SJCRH30 (cell line): Measurements from ENCODE around the gene PUS10. TPM values are rescaled to one million over a fixed set of nuclear protein-coding genes. Genes with fewer than 3 reads are reported as not detected.

Experiments
- DNase-seq, 2 experiments: peaks; one replicate each; pipeline ENCODE4 v3.0.0-alpha.2; 2015 to 2020
- H3K27ac ChIP-seq: fragments of 250-450 bp; sonication (Bioruptor Pico); 2 replicates; pipeline ENCODE4 v1.5.1; 2020; ENCODE audit warnings: mild to moderate bottlenecking, moderate library complexity
- H3K27me3 ChIP-seq: fragments of 250-450 bp; sonication (Bioruptor Pico); 2 replicates; pipeline ENCODE4 v1.5.1; 2020; ENCODE audit warnings: mild to moderate bottlenecking, moderate library complexity
- H3K36me3 ChIP-seq: fragments of 250-450 bp; sonication (Bioruptor Pico); 2 replicates; pipeline ENCODE4 v1.5.1; 2020; ENCODE audit warnings: mild to moderate bottlenecking, moderate library complexity
- H3K4me1 ChIP-seq: fragments of 250-450 bp; sonication (Bioruptor Pico); 2 replicates; pipeline ENCODE4 v1.5.1; 2020; ENCODE audit warnings: mild to moderate bottlenecking, moderate library complexity
- H3K4me3 ChIP-seq: fragments of 250-450 bp; sonication (Bioruptor Pico); 2 replicates; pipeline ENCODE4 v1.5.1; 2020; ENCODE audit warnings: mild to moderate bottlenecking, moderate library complexity
- H3K9me3 ChIP-seq: fragments of 250-450 bp; sonication (Bioruptor Pico); replicated peaks from 2 replicates; pipeline ENCODE4 v1.5.1; 2020; ENCODE audit warnings: mild to moderate bottlenecking, moderate library complexity
- total RNA-seq: library from RNA; depleted of rRNA; stranded (reverse); fragments of >200 nt; shearing (Covaris generic); gene quantifications from 2 replicates; pipeline ENCODE4 v1.2.3, GENCODE V29; 2014; rRNA removed

The PUS10 gene
- total RNA-seq, 1 experiment from 2014 or later = 8.9 TPM

DNA sequence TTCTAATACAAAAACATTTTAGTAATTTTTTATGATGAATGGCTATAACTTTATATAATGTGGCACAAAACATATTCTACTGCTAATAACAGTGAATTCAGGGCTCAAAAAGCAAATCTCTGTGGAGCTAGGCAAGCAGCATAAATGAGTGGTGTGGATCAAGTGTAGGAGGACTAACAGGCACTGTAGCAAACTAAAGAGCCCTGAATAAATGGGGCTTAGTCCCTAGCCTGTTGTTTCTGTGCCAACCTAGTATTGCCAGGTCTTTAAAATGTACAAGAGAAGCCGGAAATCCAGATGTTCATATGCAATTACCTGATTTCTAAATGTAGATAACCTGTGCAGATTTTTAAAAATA is 118.2 kb downstream of the PUS10 start:
- Histone ChIP-seq H3K4me3 (no peak overlapping the region), H3K4me1 (no peaks in the 10 kb centered on the region), H3K9me3 (no peaks in the 10 kb centered on the region), H3K27ac (no peak overlapping the region), H3K27me3 (no peaks in the 10 kb centered on the region), H3K36me3 (peaks cover 40% of the 10 kb centered on the region)
- DNase-seq = no peak

DNA sequence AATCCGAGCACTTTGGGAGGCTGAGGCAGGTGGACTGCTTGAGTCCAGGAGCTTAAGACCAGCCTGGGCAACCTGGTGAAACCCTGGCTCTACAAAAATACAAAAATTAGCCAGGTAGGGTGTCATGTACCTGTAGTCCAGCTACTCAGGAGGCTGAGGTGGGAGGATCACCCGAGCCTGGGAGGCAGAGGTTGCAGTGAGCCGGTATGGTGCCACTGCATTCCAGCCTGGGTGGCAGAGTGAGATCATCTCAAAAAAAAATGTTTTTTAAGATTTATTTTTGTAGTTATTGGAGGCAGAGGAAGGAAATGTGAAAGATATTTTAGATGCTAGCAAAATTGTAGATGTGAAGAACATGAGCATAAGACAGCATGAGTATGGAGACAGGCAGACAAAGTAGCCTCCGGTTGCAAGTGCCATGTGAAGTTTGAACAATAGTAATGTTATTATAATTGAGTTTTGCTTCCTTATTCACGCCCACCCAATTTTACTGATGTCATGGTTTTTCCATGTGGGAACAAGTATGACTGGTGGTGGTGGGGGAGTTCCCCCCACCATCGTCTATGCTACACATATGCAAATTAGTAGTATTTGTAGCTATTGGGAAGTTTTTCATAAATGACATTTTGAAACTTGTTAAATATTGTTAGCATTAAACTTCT is 118.7 kb downstream of the PUS10 start:
- H3K9me3 ChIP-seq = no peaks in the 10 kb centered on the region
- DNase-seq = no peak
- no peak overlapping the region for H3K4me3 ChIP-seq
- H3K4me1 ChIP-seq = no peaks in the 10 kb centered on the region
- H3K27ac ChIP-seq = no peak overlapping the region
- H3K36me3 ChIP-seq = peaks cover 42% of the 10 kb centered on the region
- H3K27me3 ChIP-seq = no peaks in the 10 kb centered on the region

DNA sequence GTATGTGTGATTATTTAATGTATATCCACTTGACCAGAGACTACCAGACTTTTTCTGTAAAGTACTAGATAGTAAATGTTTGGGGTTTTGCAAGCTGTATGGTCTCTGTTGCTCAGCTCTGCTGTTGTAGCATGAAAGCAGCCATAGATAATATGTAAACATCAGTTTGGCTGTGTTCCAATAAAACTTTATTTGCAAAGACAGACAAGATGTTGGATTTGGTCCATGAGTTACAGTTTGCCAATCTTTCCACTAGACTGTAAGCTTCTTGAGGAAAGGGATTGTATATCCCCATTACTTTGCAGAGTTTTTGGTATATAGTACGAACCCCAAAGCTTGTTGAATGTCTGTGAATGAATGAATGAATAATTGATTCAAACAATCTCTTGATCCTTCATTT is 119.5 kb downstream of the PUS10 start:
- no peaks in the 10 kb centered on the region for H3K4me1 ChIP-seq
- DNase-seq = no peak
- peaks cover 41% of the 10 kb centered on the region for H3K36me3 ChIP-seq
- no peaks in the 10 kb centered on the region for H3K27me3 ChIP-seq
- no peak overlapping the region for H3K27ac ChIP-seq
- no peak overlapping the region for H3K4me3 ChIP-seq
- no peaks in the 10 kb centered on the region for H3K9me3 ChIP-seq

Other genes with a start within 250 kb of the PUS10 start
- gene REL, start 136.7 kb downstream of the PUS10 start, total RNA-seq = 12.4 and 16.1 TPM in 2 replicates
- 37.9 and 40.0 TPM in 2 replicates for gene PEX13, start 535 bp downstream of the PUS10 start, total RNA-seq
- gene SANBR, start 47.6 kb upstream of the PUS10 start, total RNA-seq = 16.8 and 21.6 TPM in 2 replicates
- 16.4 and 19.9 TPM in 2 replicates for gene C2orf74, start 143.9 kb upstream of the PUS10 start, total RNA-seq